SK-N-SH (cell line): ENCODE measurements around the gene CRACR2B. TPM values are rescaled to one million over a fixed set of nuclear protein-coding genes. Genes with fewer than 3 reads are reported as not detected.
A peak's percentile ranks its signal among the peaks of the same experiment; 100 is the strongest.

Experiments
- CTCF ChIA-PET: fragments of 300-600, 350-600 bp; formaldehyde crosslinking; extraction: SDS; loops from one replicate; lab custom pipeline; 2021; lab: Yijun Ruan, JAX
- POLR2A ChIA-PET: fragments of 350-600 bp; sonication (Branson Sonifier 250); formaldehyde crosslinking; extraction: SDS; loops from one replicate; lab custom pipeline; 2020; ENCODE audit warnings: antibody characterized with exemption, inconsistent platforms; lab: Yijun Ruan, JAX
- DNase-seq: peaks from one replicate; pipeline ENCODE4 v3.0.0; 2012
- H2AFZ ChIP-seq: fragments of 200-600 bp; sonication (generic); 2 replicates; pipeline ENCODE4 v1.8.1; 2016; ENCODE audit warnings: antibody characterized with exemption, mild to moderate bottlenecking, low read depth
- H3F3A ChIP-seq: fragments of 200-600 bp; sonication (generic); replicated peaks from 2 replicates; pipeline ENCODE3; 2016; ENCODE audit warnings: antibody characterized with exemption, mild to moderate bottlenecking; ENCODE audit not compliant: insufficient read depth
- H3K27ac ChIP-seq, 2 experiments: fragments of 200-500 bp in 1 of 2; fragments of 200-600 bp in 1 of 2; sonication (Bioruptor generic) in 1 of 2; sonication (generic), shearing (Covaris generic) in 1 of 2; 2 replicates each; pipeline versions ENCODE4 v1.5.1 to v1.6.1; 2014 to 2016; ENCODE audit warnings: low read depth in 2 of 2, inconsistent platforms in 1 of 2, low read length in 1 of 2, mild to moderate bottlenecking in 1 of 2, mixed read lengths in 1 of 2
- H3K27me3 ChIP-seq: fragments of 200-600 bp; sonication (generic), shearing (Covaris generic); 2 replicates; pipeline ENCODE4 v1.6.1; 2016; ENCODE audit warnings: mixed run types; ENCODE audit not compliant: insufficient read depth
- H3K36me3 ChIP-seq, 2 experiments: fragments of 200-500 bp in 1 of 2; fragments of 200-600 bp in 1 of 2; sonication (Bioruptor generic) in 1 of 2; sonication (generic) in 1 of 2; replicated peaks in 1 of 2; 2 replicates each; pipeline versions ENCODE3 to v1.5.1; 2014 to 2016; ENCODE audit warnings: low read length in 1 of 2, mild to moderate bottlenecking in 1 of 2; ENCODE audit not compliant: insufficient read depth in 2 of 2, control insufficient read depth in 1 of 2
- H3K4me1 ChIP-seq, 2 experiments: fragments of 200-500 bp in 1 of 2; fragments of 200-600 bp in 1 of 2; sonication (Bioruptor generic) in 1 of 2; sonication (generic), shearing (Covaris generic) in 1 of 2; 2 replicates each; pipeline versions ENCODE4 v1.5.1 to v1.6.1; 2014 to 2016; ENCODE audit warnings: low read depth in 1 of 2, low read length in 1 of 2, mixed run types in 1 of 2; ENCODE audit not compliant: insufficient read depth in 2 of 2, control insufficient read depth in 1 of 2
- H3K4me2 ChIP-seq: fragments of 200-600 bp; sonication (generic), shearing (Covaris generic); 2 replicates; pipeline ENCODE4 v1.6.1; 2017; ENCODE audit warnings: mixed run types
- H3K4me3 ChIP-seq, 2 experiments: fragments of 200-500 bp in 1 of 2; fragments of 200-600 bp in 1 of 2; sonication (Bioruptor generic) in 1 of 2; sonication (generic), shearing (Covaris generic) in 1 of 2; 2 replicates each; pipeline versions ENCODE4 v1.5.1 to v1.8.1; 2014 to 2016; ENCODE audit warnings: low read depth in 2 of 2, inconsistent platforms in 1 of 2, low read length in 1 of 2, mild to moderate bottlenecking in 1 of 2, mixed read lengths in 1 of 2, moderate library complexity in 1 of 2
- H3K79me2 ChIP-seq: fragments of 200-600 bp; sonication (generic); 2 replicates; pipeline ENCODE4 v1.8.1; 2017; ENCODE audit warnings: mild to moderate bottlenecking; ENCODE audit not compliant: insufficient read depth
- H3K9ac ChIP-seq: fragments of 200-600 bp; sonication (generic); 2 replicates; pipeline ENCODE4 v1.6.1; 2017; ENCODE audit warnings: mixed run types
- H3K9me2 ChIP-seq: fragments of 200-600 bp; sonication (generic); 2 replicates; pipeline ENCODE4 v1.6.1; 2017; ENCODE audit warnings: mixed run types
- H3K9me3 ChIP-seq: fragments of 200-600 bp; sonication (generic); 2 replicates; pipeline ENCODE4 v1.6.1; 2017; ENCODE audit warnings: mixed run types, mild to moderate bottlenecking, moderate library complexity
- H4K20me1 ChIP-seq: fragments of 200-600 bp; sonication (generic); 2 replicates; pipeline ENCODE4 v1.6.1; 2017; ENCODE audit warnings: mild to moderate bottlenecking, mixed run types; ENCODE audit not compliant: insufficient read depth
- CHD2 ChIP-seq: fragments of 150-350 bp; IDR thresholded peaks from 2 replicates; pipeline ENCODE4 v1.6.1; 2018; ENCODE audit warnings: low read length; ENCODE audit not compliant: partially characterized antibody
- ELF1 ChIP-seq: IDR thresholded peaks from 2 replicates; pipeline ENCODE4 v1.4.0; 2012
- EP300 ChIP-seq, 2 experiments: IDR thresholded peaks; 2 replicates each; pipeline versions ENCODE4 v1.4.0 to v1.6.1; 2012; ENCODE audit warnings: borderline replicate concordance in 1 of 2, low read depth in 1 of 2, low read length in 1 of 2
- FOSL2 ChIP-seq: IDR thresholded peaks from 2 replicates; pipeline ENCODE4 v1.4.0; 2012; ENCODE audit warnings: low read depth, mild to moderate bottlenecking, moderate library complexity, borderline replicate concordance
- FOXM1 ChIP-seq: IDR thresholded peaks from 2 replicates; pipeline ENCODE4 v1.4.0; 2012; ENCODE audit warnings: low read depth, mild to moderate bottlenecking
- GABPA ChIP-seq: IDR thresholded peaks from 2 replicates; pipeline ENCODE4 v1.4.0; 2012; ENCODE audit warnings: low read depth, mild to moderate bottlenecking
- GATA2 ChIP-seq: sonication (generic); formaldehyde crosslinking; IDR thresholded peaks from 2 replicates; pipeline ENCODE4 v1.5.0; 2020; ENCODE audit warnings: mild to moderate bottlenecking, missing genetic modification reagents
- JUND ChIP-seq: IDR thresholded peaks from 2 replicates; pipeline ENCODE4 v1.4.0; 2012
- MEF2A ChIP-seq: IDR thresholded peaks from 2 replicates; pipeline ENCODE4 v1.4.0; 2012; ENCODE audit warnings: low read depth, borderline replicate concordance
- MXI1 ChIP-seq: IDR thresholded peaks from 2 replicates; pipeline ENCODE4 v1.6.1; 2012; ENCODE audit warnings: mild to moderate bottlenecking, low read depth, low read length, improper control_type of control experiment
- NFIC ChIP-seq: IDR thresholded peaks from 2 replicates; pipeline ENCODE4 v1.4.0; 2012; ENCODE audit warnings: borderline replicate concordance
- NRF1 ChIP-seq: IDR thresholded peaks from 2 replicates; pipeline ENCODE4 v1.6.1; 2012; ENCODE audit warnings: low read depth, mild to moderate bottlenecking, low read length
- POLR2AphosphoS5 ChIP-seq: IDR thresholded peaks from 2 replicates; pipeline ENCODE4 v1.6.1; 2012; ENCODE audit warnings: low read depth, low read length
- RAD21 ChIP-seq: IDR thresholded peaks from 2 replicates; pipeline ENCODE4 v1.6.1; 2012; ENCODE audit warnings: mild to moderate bottlenecking, low read length
- SIN3A ChIP-seq: IDR thresholded peaks from 2 replicates; pipeline ENCODE4 v1.6.1; 2012; ENCODE audit warnings: low read depth, mild to moderate bottlenecking, low read length, moderate library complexity, borderline replicate concordance
- SMC3 ChIP-seq: IDR thresholded peaks from 2 replicates; pipeline ENCODE4 v1.6.1; 2012; ENCODE audit warnings: low read depth, low read length, improper control_type of control experiment
- TAF1 ChIP-seq: IDR thresholded peaks from 2 replicates; pipeline ENCODE4 v1.6.1; 2012; ENCODE audit warnings: low read depth, mild to moderate bottlenecking, low read length, moderate library complexity, borderline replicate concordance
- TEAD4 ChIP-seq: IDR thresholded peaks from 2 replicates; pipeline ENCODE4 v1.4.0; 2012; ENCODE audit warnings: mild to moderate bottlenecking, borderline replicate concordance; ENCODE audit not compliant: insufficient read depth
- WGBS: methylation state at CpG from one replicate; pipeline ENCODE4 v1.1.6; 2017; ENCODE audit warnings: low lambda C conversion rate; 5-methylcytosine and 5-hydroxymethylcytosine counted together
- polyA plus RNA-seq, 3 experiments: library from polyadenylated mRNA; depleted of rRNA; stranded (reverse); fragments of >200 nt; gene quantifications; 2 replicates each; pipeline ENCODE4 v1.2.3, GENCODE V29; 2012
- TF ChIP-seq, protein P1 (sequence below): IDR thresholded peaks from 2 replicates; pipeline ENCODE4 v1.4.0; 2012; ENCODE audit warnings: low read depth, borderline replicate concordance
- TF ChIP-seq, protein P2 (sequence below): IDR thresholded peaks from 2 replicates; pipeline ENCODE4 v1.4.0; 2012; ENCODE audit warnings: low read depth

CRACR2B gene
- polyA plus RNA-seq, 1 of the 3 experiments (the other 2 are of a cell fraction), result 1.1 TPM

GRCh38 chr11:848380-848931, 20.7 kb downstream of the CRACR2B start (continued):
- TF ChIP-seq GATA2 (CRISPR knock-in tag), result no peak
- TF ChIP-seq MXI1, result no peak
- TF ChIP-seq SIN3A, result no peak
- no peak for TF ChIP-seq ELF1
- no peak for TF ChIP-seq MEF2A
- no peak for TF ChIP-seq TAF1
- no peak for TF ChIP-seq POLR2AphosphoS5
- no peak for TF ChIP-seq FOSL2
- no peak for TF ChIP-seq FOXM1
- no peak for TF ChIP-seq EP300 (IDR thresholded peaks at IDR 0.05; ENCODE audit: borderline replicate concordance in 1 of 2, low read depth in 1 of 2, low read length in 1 of 2)
- TF ChIP-seq NFIC, result no peak
- peak; percentile 79 for TF ChIP-seq RAD21
- TF ChIP-seq, protein P1, sequence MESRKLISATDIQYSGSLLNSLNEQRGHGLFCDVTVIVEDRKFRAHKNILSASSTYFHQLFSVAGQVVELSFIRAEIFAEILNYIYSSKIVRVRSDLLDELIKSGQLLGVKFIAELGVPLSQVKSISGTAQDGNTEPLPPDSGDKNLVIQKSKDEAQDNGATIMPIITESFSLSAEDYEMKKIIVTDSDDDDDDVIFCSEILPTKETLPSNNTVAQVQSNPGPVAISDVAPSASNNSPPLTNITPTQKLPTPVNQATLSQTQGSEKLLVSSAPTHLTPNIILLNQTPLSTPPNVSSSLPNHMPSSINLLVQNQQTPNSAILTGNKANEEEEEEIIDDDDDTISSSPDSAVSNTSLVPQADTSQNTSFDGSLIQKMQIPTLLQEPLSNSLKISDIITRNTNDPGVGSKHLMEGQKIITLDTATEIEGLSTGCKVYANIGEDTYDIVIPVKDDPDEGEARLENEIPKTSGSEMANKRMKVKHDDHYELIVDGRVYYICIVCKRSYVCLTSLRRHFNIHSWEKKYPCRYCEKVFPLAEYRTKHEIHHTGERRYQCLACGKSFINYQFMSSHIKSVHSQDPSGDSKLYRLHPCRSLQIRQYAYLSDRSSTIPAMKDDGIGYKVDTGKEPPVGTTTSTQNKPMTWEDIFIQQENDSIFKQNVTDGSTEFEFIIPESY, result no peak
- TF ChIP-seq CHD2, result no peak
- TF ChIP-seq NRF1, result no peak
- TF ChIP-seq SMC3, result peak; percentile 60
- no peak for TF ChIP-seq JUND
- TF ChIP-seq, protein P2, sequence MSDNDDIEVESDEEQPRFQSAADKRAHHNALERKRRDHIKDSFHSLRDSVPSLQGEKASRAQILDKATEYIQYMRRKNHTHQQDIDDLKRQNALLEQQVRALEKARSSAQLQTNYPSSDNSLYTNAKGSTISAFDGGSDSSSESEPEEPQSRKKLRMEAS, result no peak

DNA sequence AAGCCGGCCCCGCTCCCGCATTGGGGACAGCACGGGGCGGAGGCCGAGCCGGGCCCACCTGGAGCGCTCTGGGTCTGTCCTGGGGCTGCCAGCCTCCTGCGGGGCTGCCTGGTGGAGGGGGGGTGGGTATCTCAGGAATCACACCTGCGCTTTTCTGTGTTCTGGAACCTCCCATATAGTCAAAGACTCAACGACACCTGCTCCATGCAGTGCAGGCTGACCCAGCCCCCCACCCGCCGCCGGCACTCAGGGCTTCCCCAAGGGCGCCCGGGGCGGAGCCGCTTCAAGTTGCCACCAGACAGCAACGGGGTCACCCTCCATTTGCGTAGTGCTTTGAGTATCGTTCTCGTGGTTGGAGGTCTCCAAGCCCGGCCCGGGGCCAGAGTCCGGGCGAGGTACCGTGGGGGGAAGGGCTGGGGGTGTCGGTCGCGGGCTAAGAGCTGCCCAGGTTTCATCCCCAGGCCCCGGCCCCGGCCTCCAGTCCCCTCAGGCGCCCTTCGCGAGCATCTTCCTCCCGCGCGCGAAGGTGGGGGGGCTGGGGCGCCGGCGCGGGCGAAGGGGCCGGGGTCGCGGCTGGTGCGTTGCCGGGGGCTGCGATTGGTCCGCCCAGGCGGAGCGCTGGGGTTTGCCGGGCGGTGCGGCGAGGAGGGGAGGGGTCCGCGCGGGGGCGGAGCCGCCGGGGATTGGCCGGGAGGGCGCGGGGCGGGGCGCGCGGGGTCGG, 21.5 kb downstream of the CRACR2B start:
- no peak for TF ChIP-seq GABPA
- TF ChIP-seq NRF1, result no peak
- TF ChIP-seq TEAD4, result no peak
- Histone ChIP-seq H3K27ac (no peak overlapping the region; a peak in 1 of 4 replicates), H3K79me2 (peaks cover 59% of the 10 kb centered on the region), H3F3A (peaks cover 20% of the 10 kb centered on the region), H4K20me1 (peaks cover 54% of the 10 kb centered on the region), H3K9me2 (no peaks in the 10 kb centered on the region), H3K4me1 (peaks cover 32 to 41% of the 10 kb centered on the region in 2 experiments; a peak in 3 of 4 replicates), H3K36me3 (no peaks in the 10 kb centered on the region), H3K9me3 (no peaks in the 10 kb centered on the region), H3K9ac (no peak overlapping the region), H3K4me3 (peak overlapping the region; percentile 43 to 51), H3K27me3 (no peaks in the 10 kb centered on the region), H3K4me2 (peak overlapping the region; percentile 86), H2AFZ (no peak overlapping the region)
- DNase-seq, result peak; percentile 98
- ChIA-PET POLR2A (no interaction called here), CTCF (interaction anchor here (0.7 to 7.5 kb wide), 22 partner anchors 8 to 241 kb away, joined by 3 to 70 read pairs (median 8); no protein-coding TSS in a partner anchor)
- WGBS, result 34% methylated on average over 15 of the region's 71 CpGs
